GM12872 (cell line): Measurements from ENCODE around the gene FLT3LG.

Experiments
- CTCF ChIP-seq: IDR thresholded peaks from 3 replicates; pipeline ENCODE4 v1.5.1; 2011; ENCODE audit warnings: low read depth, mild to moderate bottlenecking, low read length, moderate library complexity; ENCODE audit not compliant: insufficient read depth

The FLT3LG gene

GRCh38 chr19:49435670-49436069, 38.3 kb upstream of the FLT3LG start:
- no peak for TF ChIP-seq CTCF

- TF ChIP-seq CTCF: no peak
Measured at GRCh38 chr19:49436381-49437017, 37.5 kb upstream of the FLT3LG start.

- no peak for TF ChIP-seq CTCF
Measured at GRCh38 chr19:49437231-49437630, 36.8 kb upstream of the FLT3LG start.

DNA sequence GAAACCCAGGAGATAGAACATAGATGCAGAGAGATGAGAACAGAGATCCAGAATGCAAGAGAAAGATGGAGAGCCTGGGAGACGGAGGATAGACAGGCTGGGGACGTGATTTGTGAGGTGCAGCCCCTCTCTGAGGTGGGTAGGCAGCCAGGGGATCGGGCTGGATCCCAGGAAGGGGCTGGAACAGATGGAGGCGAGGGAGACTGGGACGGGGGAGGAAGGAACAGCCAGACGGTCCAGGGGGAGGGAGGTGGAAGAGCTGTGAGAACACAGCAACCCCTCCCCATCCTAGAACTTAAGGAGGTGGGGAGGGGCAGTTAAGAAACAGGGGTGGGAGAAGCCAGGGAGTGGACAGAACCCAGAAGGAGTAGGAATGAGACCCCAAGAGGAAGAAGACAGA, 35.8 kb upstream of the FLT3LG start:
- no peak for TF ChIP-seq CTCF

- TF ChIP-seq CTCF: no peak
Measured at GRCh38 chr19:49439836-49440235, 34.2 kb upstream of the FLT3LG start.

GRCh38 chr19:49440439-49441209, 33.4 kb upstream of the FLT3LG start:
- no peak for TF ChIP-seq CTCF

DNA sequence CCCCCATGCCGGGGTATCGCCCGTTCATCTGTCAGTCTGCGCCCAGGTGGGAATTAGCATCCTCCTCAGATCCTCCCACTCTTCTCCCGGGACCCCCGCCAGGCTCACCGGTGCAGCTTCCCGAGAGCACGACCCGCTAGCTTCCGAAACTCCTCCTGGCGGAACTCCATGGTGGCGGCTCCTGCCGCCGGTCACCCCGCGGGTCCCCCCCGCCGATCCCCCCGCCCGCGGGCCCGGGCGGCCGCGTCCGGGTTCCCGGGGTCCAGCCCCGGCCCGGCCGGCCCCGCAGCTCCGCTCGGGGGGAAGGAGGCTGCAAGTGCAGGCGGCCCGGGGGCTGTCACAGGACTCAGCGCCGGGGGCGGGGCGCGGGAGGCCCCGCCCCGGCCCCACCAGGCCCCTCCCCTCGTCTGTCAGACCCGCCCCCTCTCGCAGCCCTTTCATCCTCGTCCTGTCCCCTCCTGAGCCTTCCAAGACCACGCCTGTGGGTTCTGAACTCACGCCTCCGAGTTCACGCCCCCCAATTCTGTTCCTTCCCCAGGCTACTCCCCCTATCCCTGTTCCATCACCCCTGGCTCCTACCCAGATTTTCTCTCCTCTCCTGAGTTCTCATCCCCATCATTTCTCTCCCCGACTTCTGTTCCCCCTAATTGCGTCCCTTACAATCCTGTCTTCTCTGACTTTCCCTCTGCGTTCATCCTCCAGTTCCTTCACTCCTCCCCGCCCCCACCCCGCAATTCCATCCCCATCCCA, 32.6 kb upstream of the FLT3LG start, which contains the start of gene SLC17A7:
Gene SLC17A7, minus strand, starts transcription at position 318 of the 750 bp plus-strand sequence. Its CDS starts 148 bp downstream, at position 170.
- TF ChIP-seq CTCF: no peak
